GM12864 (cell line): ENCODE data around the gene LTBP2.
A peak's percentile ranks its signal among the peaks of the same experiment; 100 is the strongest.

Experiments used
- DNase-seq: peaks from one replicate; pipeline ENCODE4 v3.0.0-alpha.2; 2011; ENCODE audit warnings: low read depth
- H3K4me3 ChIP-seq: 2 replicates; pipeline ENCODE4 v1.5.1; 2011; ENCODE audit warnings: mild to moderate bottlenecking, low read depth, low read length, control low read depth
- TF ChIP-seq, protein P1 (sequence below): IDR thresholded peaks from 2 replicates; pipeline ENCODE4 v1.5.1; 2011; ENCODE audit warnings: low read depth, mild to moderate bottlenecking, moderate library complexity, low read length, control low read depth, inconsistent platforms; ENCODE audit errors: missing control alignments

The LTBP2 gene

DNA sequence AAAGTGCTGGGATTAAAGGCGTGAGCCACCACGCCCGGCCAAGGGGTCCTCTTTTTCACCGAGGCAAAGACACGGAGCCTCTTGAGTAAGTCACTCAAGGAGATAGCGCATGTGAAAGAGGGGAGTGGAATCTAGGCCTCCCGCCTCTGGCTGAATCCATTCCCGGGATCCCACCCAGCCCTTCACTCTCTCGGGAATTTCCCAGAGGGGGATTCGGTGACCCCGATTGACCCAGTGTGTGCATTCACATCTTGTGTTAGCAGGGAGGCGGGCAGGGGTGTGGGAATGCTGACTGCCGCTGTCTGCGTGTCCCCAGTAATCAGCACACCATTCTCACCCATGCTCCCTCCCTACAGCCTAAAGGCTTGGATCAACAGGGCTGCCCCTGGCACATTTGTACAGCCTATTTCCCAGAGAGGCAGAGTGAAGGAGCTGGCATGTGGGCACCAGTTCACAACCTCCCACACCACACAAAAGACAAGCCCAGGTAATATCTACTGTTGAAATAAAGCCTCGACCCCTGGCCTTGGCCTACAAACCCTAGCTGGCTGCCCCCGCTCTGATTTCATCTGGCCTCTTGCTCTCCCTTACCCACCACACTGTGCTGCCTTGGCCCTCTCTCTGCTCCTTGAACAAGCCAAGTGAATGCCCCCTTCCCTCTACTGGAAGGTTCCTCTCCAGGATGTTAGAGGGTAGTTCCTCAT, 1.3 kb upstream of the LTBP2 start:
- TF ChIP-seq, protein P1, sequence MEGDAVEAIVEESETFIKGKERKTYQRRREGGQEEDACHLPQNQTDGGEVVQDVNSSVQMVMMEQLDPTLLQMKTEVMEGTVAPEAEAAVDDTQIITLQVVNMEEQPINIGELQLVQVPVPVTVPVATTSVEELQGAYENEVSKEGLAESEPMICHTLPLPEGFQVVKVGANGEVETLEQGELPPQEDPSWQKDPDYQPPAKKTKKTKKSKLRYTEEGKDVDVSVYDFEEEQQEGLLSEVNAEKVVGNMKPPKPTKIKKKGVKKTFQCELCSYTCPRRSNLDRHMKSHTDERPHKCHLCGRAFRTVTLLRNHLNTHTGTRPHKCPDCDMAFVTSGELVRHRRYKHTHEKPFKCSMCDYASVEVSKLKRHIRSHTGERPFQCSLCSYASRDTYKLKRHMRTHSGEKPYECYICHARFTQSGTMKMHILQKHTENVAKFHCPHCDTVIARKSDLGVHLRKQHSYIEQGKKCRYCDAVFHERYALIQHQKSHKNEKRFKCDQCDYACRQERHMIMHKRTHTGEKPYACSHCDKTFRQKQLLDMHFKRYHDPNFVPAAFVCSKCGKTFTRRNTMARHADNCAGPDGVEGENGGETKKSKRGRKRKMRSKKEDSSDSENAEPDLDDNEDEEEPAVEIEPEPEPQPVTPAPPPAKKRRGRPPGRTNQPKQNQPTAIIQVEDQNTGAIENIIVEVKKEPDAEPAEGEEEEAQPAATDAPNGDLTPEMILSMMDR = no peak
- DNase-seq = no peak
- H3K4me3 ChIP-seq = no peak overlapping the region

DNA sequence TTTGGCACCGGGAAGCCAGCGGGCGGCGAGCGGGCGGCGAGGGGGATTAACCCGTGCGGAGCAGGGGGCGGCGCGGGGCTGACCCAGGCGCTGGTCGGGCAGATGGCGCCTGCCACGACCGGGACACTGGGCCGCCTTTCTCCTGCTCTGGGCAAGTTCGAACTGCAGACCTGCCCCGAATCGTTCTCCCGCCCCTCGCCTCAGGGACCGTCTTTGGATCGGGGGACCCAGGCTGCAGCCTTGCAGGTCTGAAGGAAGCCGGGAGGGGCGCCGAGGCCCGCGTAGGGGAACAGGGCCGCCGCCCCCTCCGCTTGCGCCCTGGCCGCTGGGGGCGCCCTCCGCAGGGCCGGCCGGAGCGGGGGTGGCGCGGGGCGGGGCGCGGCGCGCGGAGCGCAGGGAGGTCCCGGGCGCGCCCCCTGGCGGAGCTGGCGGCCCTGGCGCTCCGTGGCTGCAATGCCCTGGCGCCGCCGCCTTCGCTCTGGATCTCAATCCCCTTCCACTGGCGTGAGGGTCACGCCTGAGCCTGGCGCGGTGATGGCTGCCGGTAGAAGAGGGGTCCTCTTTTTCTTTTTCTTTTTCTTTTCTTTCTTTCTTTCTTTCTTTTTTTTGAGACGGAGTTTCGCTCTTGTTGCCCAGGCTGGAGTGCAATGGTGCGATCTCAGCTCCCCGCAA, 449 bp upstream of the LTBP2 start:
- TF ChIP-seq, protein P1 = peak; percentile 73
- DNase-seq = no peak
- H3K4me3 ChIP-seq = peak overlapping the region; percentile 57

DNA sequence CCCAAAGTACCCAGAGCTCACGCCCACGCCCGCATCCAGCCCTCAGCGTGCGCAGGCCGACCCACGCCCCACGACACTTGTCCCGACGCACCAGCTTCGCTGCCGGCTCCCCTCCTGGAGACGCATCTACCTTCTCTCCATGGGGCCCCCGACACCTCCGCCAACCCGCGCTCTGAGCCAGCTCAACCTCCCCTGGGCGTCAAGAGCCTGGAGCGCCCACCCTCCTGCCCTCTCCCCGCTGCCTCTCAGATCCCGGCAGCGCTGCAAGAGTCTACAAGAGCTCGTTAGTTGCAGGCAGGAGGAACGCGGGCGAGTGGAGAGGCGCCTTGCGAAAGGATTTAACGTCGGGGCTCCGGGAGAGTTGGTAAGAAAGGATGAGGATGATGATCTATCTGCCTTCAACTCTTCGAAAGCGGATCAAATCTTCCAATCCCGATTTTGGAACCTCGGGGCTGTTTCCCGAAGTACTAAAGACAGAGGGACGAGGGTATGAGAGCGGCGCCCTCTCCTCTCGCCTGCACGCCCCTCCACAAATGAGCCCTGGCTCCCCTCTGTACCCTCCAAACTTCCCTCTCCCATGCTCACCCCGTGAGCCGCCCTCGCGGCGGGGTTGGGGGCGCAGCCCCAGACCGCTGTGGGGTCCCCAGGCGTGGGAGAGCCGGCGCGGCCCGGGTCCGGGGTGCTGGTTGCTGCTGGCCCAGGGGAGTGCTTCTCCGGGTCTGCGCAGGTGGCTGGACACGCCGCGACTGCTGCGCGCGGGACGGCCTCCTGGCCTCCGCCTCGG, 979 bp downstream of the LTBP2 start:
- DNase-seq = no peak
- TF ChIP-seq, protein P1 = no peak
- no peak overlapping the region for H3K4me3 ChIP-seq

DNA sequence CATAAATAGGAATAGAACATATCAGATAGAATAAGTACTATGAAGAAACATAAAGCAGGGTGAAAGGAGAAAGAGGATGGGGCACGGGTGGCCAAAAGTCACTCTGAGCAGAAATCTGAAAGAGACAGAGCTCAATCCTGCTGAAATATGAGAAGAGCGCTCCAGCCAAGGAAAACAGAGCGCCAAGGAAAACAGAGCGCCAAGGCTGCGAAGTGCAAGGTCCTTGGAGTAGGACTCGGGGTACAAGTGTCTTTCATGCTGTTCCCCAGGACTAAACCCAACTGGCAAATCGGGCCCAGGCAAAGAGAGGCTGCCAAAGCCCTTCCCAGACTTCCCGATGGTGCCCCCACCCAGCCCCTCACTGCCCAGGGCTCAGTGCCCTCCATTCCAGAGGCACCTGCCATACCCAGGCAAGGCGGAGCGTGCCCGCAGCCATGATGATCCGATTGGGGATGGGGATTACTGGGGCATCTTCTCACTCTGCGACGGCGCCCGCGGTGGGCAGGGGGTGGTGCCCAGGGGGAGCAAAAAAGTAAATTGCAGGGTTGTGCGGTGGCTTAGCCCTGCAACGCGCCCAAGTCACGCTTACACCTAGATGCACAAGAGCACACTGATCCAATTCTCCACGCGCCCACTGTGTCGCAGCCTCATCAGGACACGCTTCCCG, 1.7 kb downstream of the LTBP2 start:
- DNase-seq = no peak
- no peak overlapping the region for H3K4me3 ChIP-seq
- TF ChIP-seq, protein P1 = no peak

DNA sequence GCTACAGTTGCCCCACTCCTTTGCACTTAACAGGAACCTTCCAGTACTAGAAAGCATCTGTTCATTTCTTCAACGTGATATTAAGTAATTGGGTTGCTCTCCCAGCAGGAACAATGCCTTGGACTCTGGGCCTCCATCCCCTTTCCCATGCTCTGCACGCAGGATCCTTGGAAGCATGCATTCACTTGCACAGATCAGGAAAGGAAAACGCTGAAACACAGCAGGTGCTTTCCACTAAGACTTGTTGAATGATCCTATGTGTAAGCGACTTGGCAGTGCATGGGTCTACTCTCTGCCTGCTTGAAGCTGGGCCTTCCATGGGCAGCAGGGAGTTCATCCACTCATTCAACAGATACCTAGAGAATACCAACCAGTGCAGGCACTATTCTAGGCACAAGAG, 2.3 kb downstream of the LTBP2 start:
- no peak for DNase-seq
- TF ChIP-seq, protein P1 = no peak
- H3K4me3 ChIP-seq = no peak overlapping the region

DNA sequence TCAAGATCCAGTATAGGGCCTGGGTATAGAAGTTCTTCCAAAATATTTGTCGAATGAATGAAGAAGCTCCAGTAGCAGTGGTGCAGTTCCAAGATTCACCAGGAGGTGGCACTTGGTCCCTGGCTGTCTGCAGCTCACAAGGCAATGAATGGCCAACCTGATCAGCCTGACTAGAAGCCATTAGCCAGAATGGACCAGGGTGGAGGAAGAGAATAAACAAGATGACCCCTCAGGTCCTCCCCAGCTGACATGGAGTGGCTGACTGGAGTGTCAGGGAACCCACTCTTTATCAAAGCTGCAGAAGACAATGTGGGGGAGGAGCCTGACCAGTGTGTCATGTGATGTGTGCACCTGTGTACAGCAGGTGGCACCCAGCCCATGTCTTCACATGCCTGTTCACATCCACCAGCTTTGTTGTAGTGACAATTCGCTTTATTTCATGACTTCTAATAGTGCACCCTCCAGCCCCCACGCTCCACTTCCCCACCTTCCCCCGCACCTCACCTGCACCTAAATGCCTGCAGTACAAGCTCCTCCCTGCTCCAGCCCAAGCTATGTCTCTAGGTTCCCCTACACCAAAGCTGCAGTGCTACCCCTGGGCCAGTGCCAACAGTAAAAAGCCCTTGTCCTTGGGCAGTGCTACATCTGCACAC, 3.0 kb downstream of the LTBP2 start:
- DNase-seq = peak; percentile 54
- TF ChIP-seq, protein P1 = peak; percentile 95
- no peak overlapping the region for H3K4me3 ChIP-seq
